Measurements from ENCODE around the gene RYR2. TPM values are rescaled to one million over a fixed set of nuclear protein-coding genes. Genes with fewer than 3 reads are reported as not detected.

The RYR2 gene
- total RNA-seq, 1 experiment from 2014 or later: 3.4 TPM

- H3K79me2 ChIP-seq (ENCODE audit: insufficient read depth, low read length): no peaks in the 10 kb centered on the region
- Mint-ChIP-seq H3K27ac (no peak overlapping the region), H3K27me3 (ENCODE audit: low read depth) (no peaks in the 10 kb centered on the region), H3K4me1 (peaks cover 2 to 3% of the 10 kb centered on the region in 2 experiments; a peak in 3 of 4 replicates), H3K4me3 (no peak overlapping the region), H3K36me3 (ENCODE audit: insufficient read depth in 1 of 3, low read depth in 3 of 3) (no peaks in the 10 kb centered on the region), H3K9me3 (no peaks in the 10 kb centered on the region)
- no peaks in the 10 kb centered on the region for H4K20me1 ChIP-seq (ENCODE audit: control insufficient read depth, insufficient read depth, insufficient read length)
- no peaks in the 10 kb centered on the region for H3K9me3 ChIP-seq (ENCODE audit: control insufficient read depth, low read depth, low read length)
- H2BK12ac ChIP-seq (ENCODE audit: insufficient read length, low read depth, low read length): no peak overlapping the region
- no peak overlapping the region for H3K14ac ChIP-seq (ENCODE audit: insufficient read depth, low read length)
- H3K23me2 ChIP-seq (ENCODE audit: insufficient read length, low read depth, low read length, poor library complexity, severe bottlenecking): no peaks in the 10 kb centered on the region
- H3K27ac ChIP-seq (ENCODE audit: insufficient read length, low read depth, low read length): no peak overlapping the region
- TF ChIP-seq, protein P1, sequence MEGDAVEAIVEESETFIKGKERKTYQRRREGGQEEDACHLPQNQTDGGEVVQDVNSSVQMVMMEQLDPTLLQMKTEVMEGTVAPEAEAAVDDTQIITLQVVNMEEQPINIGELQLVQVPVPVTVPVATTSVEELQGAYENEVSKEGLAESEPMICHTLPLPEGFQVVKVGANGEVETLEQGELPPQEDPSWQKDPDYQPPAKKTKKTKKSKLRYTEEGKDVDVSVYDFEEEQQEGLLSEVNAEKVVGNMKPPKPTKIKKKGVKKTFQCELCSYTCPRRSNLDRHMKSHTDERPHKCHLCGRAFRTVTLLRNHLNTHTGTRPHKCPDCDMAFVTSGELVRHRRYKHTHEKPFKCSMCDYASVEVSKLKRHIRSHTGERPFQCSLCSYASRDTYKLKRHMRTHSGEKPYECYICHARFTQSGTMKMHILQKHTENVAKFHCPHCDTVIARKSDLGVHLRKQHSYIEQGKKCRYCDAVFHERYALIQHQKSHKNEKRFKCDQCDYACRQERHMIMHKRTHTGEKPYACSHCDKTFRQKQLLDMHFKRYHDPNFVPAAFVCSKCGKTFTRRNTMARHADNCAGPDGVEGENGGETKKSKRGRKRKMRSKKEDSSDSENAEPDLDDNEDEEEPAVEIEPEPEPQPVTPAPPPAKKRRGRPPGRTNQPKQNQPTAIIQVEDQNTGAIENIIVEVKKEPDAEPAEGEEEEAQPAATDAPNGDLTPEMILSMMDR (conservative IDR thresholded peaks at IDR 0.05): no peak
- no peak overlapping the region for H3K56ac ChIP-seq (ENCODE audit: insufficient read length, low read depth, low read length)
- no peak overlapping the region for H3K4me2 ChIP-seq (ENCODE audit: insufficient read depth, insufficient read length, low read length)
- no peak overlapping the region for H4K91ac ChIP-seq (ENCODE audit: insufficient read length, low read depth, low read length)
- no peak overlapping the region for H2BK120ac ChIP-seq (ENCODE audit: low read depth, low read length, poor library complexity, severe bottlenecking)
- no peak overlapping the region for H2AK5ac ChIP-seq (ENCODE audit: insufficient read length, low read length)
- no peak overlapping the region for H3K9ac ChIP-seq (ENCODE audit: extremely low read depth, insufficient read length, low read length)
- no peak overlapping the region for H2BK5ac ChIP-seq (ENCODE audit: insufficient read length, low read length)
- no peak overlapping the region for H3K23ac ChIP-seq (ENCODE audit: insufficient read length, low read depth, low read length)
- H3K4me1 ChIP-seq (ENCODE audit: insufficient read depth, low read length): peaks cover 2% of the 10 kb centered on the region; the same call in 1 of the 2 replicates
- WGBS (ENCODE audit: extremely low coverage, insufficient read length, low lambda C conversion rate): no CpG with 5 or more reads among the region's 4 CpGs
- H3K27me3 ChIP-seq (ENCODE audit: insufficient read depth, low read length): no peaks in the 10 kb centered on the region
- no peak overlapping the region for H3T11ph ChIP-seq (ENCODE audit: low read length)
- H3K79me1 ChIP-seq (ENCODE audit: insufficient read depth, low read depth, low read length, poor library complexity, severe bottlenecking): no peaks in the 10 kb centered on the region
- H2AFZ ChIP-seq (ENCODE audit: low read length): no peak overlapping the region
- no peak for DNase-seq
- no peak overlapping the region for H3K18ac ChIP-seq (ENCODE audit: insufficient read length, low read depth, low read length)
- H4K5ac ChIP-seq (ENCODE audit: insufficient read length, low read depth, low read length): no peak overlapping the region
- H2BK15ac ChIP-seq (ENCODE audit: low read depth, low read length): no peak overlapping the region
- no peak overlapping the region for H4K8ac ChIP-seq (replicated peaks; ENCODE audit: insufficient read length, low read depth, low read length)
- no peak overlapping the region for H3K4ac ChIP-seq (ENCODE audit: low read depth, low read length)
- H2BK20ac ChIP-seq (ENCODE audit: low read depth, low read length, poor library complexity, severe bottlenecking): no peak overlapping the region
These were observed 732.3 kb downstream of the RYR2 start for GRCh38 chr1:237774246-237774645.
